NCI-H1092 treated with DMSO at 0.1 percent for 48 hours (cell line): Measurements from ENCODE around the gene TGM4.

Source experiments
- DNase-seq: peaks from one replicate; lab custom pipeline; 2025; lab: John Stamatoyannopoulos, UW

Gene TGM4

GRCh38 chr3:44954962-44955361, 80.6 kb downstream of the TGM4 start:
- DNase-seq = no peak

- DNase-seq = no peak
Measured at GRCh38 chr3:44955917-44956316, 81.5 kb downstream of the TGM4 start.

GRCh38 chr3:44957986-44958385, 83.6 kb downstream of the TGM4 start:
- DNase-seq = no peak

GRCh38 chr3:44958386-44958785, 84.0 kb downstream of the TGM4 start:
- no peak for DNase-seq

- no peak for DNase-seq
Measured at GRCh38 chr3:44960387-44961026, 86.1 kb downstream of the TGM4 start.

GRCh38 chr3:44961888-44962287, 87.5 kb downstream of the TGM4 start:
- no peak for DNase-seq

- no peak for DNase-seq
Measured at GRCh38 chr3:44962621-44963393, 88.4 kb downstream of the TGM4 start.

- DNase-seq = no peak
Measured at GRCh38 chr3:44963571-44964325, 89.3 kb downstream of the TGM4 start.
